SW 1271 (cell line): ENCODE measurements around the gene BBC3.

Experiments
- DNase-seq, 2 experiments: peaks; one replicate each; lab custom pipeline; 2025; lab: John Stamatoyannopoulos, UW

Gene BBC3

DNA sequence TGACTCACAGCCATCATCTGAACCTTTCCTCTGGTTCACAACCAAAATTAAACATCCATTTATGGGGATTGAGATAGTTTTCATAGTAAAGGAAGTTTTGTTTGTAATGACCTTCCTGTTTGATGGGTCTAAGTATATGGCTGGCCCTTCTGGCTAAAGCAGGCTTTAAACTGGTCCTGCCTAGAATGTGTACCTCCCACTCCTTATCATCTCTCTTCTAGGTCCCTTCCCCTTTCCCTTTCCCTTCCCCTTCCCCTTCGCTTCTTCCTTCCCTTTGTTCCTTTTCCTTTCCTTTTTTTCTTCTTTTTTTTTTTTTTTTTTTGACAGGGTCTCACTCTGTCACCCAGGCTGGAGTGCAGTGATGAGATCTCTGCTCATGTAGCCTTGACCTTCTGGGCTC is 35.6 kb downstream of the BBC3 start:
- no peak for DNase-seq

DNA sequence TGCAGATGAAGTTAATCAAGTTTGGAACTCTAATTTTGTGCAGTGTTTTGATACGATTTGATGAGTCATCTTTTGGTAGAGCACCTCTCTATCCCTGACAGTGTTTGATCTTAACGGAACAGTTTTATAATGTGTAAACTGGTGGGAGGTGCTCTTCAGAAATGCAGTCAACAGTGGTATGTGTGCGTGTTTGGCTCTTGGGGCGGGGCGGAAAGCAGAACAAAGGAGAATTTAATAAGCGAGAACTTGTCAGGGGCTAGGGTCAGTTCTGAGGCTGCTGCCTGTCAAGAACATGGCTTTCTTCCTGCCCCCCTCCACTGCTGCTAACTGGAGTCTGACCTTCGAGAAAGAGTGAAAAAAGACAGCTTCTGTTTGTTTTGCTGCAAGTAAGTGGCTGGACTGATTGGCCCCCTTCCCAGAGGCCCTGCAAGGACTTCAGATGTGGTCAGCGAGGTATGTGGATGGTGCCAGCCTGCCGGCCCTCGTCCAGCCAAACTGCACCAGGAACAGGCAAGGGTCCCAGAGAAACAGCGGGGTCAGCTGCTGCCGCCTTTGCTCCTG is 40.8 kb downstream of the BBC3 start:
- peak in 1 of 2 experiments; percentile 9 for DNase-seq

DNA sequence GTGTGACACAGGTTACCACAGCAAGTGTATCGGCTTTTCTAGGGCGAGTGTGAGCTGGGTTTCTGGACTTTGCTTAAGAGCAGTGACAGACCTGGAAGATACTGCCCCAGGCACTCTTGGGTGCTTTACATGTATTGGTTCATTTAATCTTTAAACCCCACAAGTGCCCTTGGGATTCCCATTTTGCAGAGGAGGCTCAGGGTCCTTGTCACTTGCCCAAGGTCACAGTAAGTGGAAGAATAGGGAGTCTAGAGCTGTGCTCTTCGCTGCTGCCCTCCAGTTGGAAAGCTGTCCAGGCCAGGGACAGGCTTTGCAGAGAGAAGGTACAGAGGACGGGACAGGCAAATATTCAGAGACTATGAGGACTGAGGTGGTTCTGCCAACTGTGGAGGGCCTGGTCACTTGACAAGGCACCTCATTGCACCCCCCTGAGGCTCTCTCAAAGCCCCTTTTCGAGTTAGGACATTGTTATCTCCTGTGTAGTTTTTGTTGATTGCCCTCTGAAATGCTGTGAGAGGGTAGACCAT is 42.4 kb downstream of the BBC3 start:
- no peak for DNase-seq

DNA sequence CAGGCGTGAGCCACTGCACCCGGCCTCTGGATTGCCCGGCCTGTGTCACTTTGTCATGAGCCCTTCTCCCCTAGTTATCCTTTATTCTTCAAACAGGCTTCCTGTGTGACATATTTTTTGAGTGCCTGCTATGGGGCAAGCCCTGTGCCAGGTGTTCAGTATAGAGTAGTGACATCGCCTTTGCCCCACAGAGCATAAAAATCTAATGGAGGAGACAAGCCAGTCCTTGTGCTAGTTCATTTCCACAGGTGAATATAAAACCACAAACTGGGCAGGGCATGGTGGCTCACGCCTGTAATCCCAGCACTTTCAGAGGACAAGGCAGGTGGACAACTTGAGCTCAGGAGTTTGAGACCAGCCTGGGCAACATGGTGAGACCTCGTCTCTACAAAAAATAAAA is 43.2 kb downstream of the BBC3 start:
- no peak for DNase-seq

DNA sequence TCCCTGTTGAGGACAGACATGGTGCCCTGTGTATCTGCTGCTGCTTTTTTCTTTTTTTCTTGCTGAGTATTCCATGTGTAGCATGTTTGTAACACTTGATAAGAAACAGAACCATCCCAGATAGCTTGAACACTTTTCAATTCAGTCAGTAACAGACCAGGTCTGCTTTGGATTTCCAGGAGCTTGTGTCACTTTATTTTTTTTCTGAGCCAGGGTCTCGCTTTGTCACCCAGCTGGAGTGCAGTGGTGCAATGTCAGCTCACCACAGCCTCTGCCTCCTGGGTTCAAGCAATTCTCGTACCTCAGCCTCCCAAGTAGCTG is 43.7 kb downstream of the BBC3 start:
- no peak for DNase-seq

DNA sequence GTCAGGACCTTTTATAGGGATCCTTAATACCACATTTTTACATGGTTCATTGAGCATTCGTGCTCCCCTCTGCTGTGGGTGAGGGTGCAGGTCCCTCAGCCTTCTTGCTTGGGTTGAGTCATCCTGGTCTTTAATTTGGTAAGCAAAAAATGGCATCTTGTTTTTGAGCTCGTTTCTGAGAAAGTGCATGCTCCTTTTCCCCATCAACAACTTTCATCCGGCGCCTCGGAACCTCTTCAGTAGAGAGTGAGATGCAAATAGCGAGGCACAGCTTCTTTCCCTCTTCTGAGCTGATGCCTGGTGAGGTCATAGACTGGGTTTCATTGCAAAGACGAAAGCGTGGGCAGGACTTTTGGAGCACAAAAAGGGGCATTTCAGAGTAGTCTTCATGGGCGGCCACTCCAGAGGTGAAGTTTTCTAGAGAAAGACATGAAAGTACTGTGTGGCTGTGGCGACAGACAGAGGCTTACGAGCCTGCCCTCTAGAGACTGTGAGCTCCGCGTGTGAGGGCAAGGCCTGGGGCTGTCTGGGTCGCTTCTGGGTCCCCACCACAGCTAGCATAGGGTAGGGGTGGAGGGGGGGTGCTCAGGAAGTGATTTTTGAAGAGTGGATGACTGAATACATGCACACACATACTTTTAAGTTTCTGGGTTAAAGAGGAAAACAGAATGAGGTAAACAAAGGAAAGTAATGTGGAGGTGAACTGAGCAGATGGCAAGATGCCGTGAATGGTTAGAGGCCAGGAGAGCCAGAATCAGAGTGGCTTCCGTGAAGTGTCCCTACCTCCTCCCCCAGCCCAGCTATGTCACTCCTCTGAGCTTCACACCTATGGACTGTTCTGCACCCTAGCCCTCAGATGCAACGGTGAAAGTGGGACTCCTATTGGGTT is 44.3 kb downstream of the BBC3 start:
- no peak for DNase-seq

DNA sequence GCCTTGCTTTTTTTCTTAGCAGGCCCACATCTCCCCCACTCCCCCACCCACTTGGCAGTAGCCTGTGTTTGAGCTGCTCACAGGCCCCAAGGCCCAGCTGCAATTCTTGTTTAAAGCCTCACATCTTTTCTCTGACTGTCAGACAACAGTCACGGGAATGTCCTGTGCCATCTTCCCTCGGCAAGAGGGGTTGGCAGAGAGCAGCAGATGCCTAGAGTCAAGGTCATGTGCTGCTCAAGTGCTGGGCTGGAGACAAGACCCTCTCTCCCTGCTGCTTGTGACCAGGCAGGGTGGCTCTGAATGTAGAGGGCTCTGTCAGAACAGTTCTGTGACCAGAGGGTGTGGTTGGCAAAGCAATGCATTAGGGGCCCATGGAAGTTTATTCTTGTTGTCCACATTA is 47.4 kb downstream of the BBC3 start:
- DNase-seq, result no peak

DNA sequence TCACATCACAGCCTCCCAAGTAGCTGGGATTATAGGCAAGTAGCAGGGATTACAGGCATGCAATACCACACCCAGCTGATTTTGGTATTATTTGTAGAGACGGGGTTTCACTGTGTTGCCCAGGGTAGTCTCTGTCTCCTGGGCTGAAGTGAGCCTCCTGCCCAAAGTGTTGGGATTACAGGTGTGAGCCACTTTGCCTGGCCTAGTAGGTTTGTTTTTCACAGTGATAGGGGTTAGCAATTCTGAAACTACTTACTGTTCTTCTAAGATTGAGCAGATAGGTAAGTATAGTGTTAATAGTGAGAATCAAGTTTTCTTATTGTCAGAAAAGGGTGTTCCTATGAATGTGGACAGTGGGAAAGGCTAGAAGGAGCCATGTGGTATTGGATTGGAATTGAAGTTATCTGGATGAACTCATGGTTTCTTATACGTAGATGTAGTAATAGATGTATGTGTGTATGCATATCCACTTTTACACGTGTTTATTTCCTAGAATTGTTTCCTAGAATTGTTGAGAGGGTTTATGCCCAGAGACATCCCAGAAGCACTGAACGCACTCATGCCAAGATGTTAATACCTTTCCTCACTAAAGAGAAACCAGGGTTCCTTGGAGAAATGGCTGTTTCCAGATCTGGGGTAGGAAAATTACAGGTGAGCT is 51.2 kb downstream of the BBC3 start:
- no peak for DNase-seq

DNA sequence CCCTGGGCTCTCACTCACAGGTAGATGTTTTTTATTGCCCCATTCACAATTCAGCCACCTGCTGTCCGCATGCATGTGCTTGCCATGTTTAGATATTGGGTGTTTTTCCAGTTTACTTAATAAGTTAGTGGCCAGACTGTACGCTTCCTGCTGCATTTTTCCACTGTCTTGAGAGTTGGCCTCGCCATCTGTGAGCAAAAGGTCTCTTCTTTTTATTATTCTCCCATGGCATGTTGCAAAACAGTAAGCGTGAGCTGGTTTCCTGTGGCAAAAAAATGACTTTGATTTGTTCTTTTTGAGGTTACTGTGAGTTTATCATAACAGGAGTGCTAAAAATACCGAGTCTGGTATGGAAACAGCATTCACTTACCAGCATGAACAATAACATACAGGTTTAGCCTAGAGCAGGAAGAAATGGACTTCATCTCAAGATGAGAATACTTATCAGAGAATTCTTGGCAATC is 54.3 kb downstream of the BBC3 start:
- no peak for DNase-seq

DNA sequence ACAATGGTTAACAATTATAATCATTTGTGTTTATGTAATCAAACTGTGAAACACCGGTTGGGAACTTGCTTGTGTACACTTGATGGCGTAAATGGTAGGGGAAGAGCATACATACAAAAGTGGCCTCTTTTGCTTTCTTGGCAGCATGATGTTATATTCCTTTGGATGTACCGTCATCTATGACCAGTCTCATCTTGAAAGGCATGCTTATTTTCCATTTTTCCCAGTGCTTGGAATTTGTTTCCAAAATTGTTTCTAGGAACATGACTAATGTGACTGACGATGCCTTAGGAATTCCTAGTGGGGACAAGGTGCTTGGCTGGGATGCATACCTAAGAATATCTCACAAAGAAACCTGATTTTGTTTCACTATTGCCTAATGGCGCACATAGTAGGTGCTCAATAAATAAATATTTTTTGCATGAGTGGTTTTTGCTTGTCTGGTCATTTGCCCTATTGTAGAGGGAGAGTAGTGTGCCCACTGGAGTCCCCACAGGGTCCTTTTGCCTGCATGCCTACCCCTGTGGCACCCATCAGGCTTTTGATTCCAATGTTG is 54.9 kb downstream of the BBC3 start:
- no peak for DNase-seq

DNA sequence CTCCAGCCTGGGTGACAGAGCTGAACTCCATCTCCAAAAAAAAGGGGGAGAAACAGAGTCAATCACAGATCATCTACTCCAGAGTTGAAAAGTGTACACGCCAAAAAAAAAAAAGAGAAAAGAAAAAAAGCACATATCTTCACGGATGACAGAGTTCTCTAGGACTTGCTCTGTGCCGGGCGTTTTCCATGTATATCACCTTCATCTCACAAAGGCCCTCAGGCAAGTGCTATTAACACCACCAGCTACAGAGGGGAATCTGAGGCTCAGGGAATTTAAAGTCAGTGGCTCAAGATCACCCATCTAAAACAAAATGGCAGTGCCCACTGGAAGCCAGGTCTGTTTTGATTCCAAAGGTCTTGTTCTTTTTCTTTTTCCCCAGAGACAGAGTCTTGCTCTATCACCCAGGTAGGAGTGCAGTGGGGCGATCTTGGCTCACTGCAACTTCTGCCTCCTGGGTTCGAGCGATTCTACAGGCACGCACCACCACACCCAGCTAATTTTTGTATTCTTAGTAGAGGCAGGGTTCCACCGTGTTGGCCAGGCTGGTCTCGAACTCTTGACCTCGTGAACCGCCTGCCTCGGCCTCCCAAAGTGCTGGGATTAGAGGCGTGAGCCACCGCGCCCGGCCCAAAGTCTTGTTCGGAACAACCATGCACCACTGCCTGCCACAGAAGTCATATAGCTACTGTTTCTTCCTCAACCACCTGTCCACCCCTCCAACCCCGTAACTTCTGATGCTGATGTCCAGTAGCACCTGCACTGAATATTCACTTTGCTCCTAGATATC is 58.1 kb downstream of the BBC3 start:
- no peak for DNase-seq
